Hepatic stellate cell (primary cell): ENCODE results near the gene PTBP1.
"Not testable (repeated sequence)": the region's sequence is repeated elsewhere in the genome, so short reads cannot be mapped to it uniquely, and the experiment has no call there.

ENCODE experiments used
- DNase-seq: peaks from one replicate; pipeline ENCODE4 v3.0.0; 2011; ENCODE audit warnings: low spot score

PTBP1 gene

GRCh38 chr19:829129-829758, 32.0 kb downstream of the PTBP1 start:
- DNase-seq = no peak

GRCh38 chr19:831407-832369, 34.4 kb downstream of the PTBP1 start:
- DNase-seq = no peak

- DNase-seq = no peak
Observed at GRCh38 chr19:834216-834615, 37.0 kb downstream of the PTBP1 start.

GRCh38 chr19:835210-835810, 38.1 kb downstream of the PTBP1 start:
- DNase-seq = no peak

- no peak for DNase-seq
Observed at GRCh38 chr19:840519-841206, 43.4 kb downstream of the PTBP1 start, which contains the start of gene PRTN3. Gene PRTN3 (plus strand): TSS chr19:840999. CDS start chr19:841009, 10 bp downstream.

- DNase-seq = not testable (repeated sequence)
Observed at GRCh38 chr19:842802-843179, 45.5 kb downstream of the PTBP1 start.

GRCh38 chr19:843180-843835, 46.1 kb downstream of the PTBP1 start:
- no peak for DNase-seq

- no peak for DNase-seq
Observed at GRCh38 chr19:843836-844545, 46.7 kb downstream of the PTBP1 start.

- DNase-seq = no peak
Observed at GRCh38 chr19:844546-844971, 47.3 kb downstream of the PTBP1 start.

- DNase-seq = no peak
Observed at GRCh38 chr19:845707-846521, 48.7 kb downstream of the PTBP1 start.

GRCh38 chr19:848386-848921, 51.2 kb downstream of the PTBP1 start:
- no peak for DNase-seq

- DNase-seq = not testable (repeated sequence)
Observed at GRCh38 chr19:849195-849594, 51.9 kb downstream of the PTBP1 start.

- peak; percentile 94 for DNase-seq
Observed at GRCh38 chr19:850221-850978, 53.1 kb downstream of the PTBP1 start.

- DNase-seq = no peak
Observed at GRCh38 chr19:850979-851335, 53.7 kb downstream of the PTBP1 start.

GRCh38 chr19:852136-853013, 55.1 kb downstream of the PTBP1 start, which contains the start of gene ELANE:
Gene ELANE (plus strand): TSS chr19:852303. CDS start chr19:852329, 26 bp downstream.
- DNase-seq = no peak

GRCh38 chr19:853014-853585, 55.8 kb downstream of the PTBP1 start:
- no peak for DNase-seq

- DNase-seq = not testable (repeated sequence)
Observed at GRCh38 chr19:853614-854220, 56.5 kb downstream of the PTBP1 start.
